Mesendoderm (in vitro differentiated cells): ENCODE data around the gene ZFP69.

Experiments used
- DNase-seq: peaks from one replicate; pipeline ENCODE4 v3.0.0; 2013
- H2AK5ac ChIP-seq: 2 replicates; pipeline ENCODE4 v1.6.1; 2013; ENCODE audit warnings: low read length, inconsistent platforms
- H2BK120ac ChIP-seq: 2 replicates; pipeline ENCODE4 v1.6.1; 2013; ENCODE audit warnings: low read depth, mild to moderate bottlenecking, low read length, moderate library complexity, mixed read lengths
- H2BK15ac ChIP-seq: replicated peaks from 2 replicates; pipeline ENCODE4 v1.6.1; 2013; ENCODE audit warnings: low read depth, mild to moderate bottlenecking, moderate library complexity
- H2BK5ac ChIP-seq: 2 replicates; pipeline ENCODE4 v1.6.1; 2013; ENCODE audit warnings: low read length, inconsistent platforms
- H3K18ac ChIP-seq: 2 replicates; pipeline ENCODE4 v1.6.1; 2013; ENCODE audit warnings: mild to moderate bottlenecking, low read length, mixed read lengths
- H3K23ac ChIP-seq: one replicate; pipeline ENCODE4 v1.6.1; 2013; ENCODE audit warnings: low read length
- H3K27ac ChIP-seq: 2 replicates; pipeline ENCODE4 v1.5.1; 2013; ENCODE audit warnings: low read depth, mild to moderate bottlenecking, inconsistent platforms, low read length, moderate library complexity
- H3K27me3 ChIP-seq: 2 replicates; pipeline ENCODE4 v1.6.1; 2013; ENCODE audit warnings: low read length, control low read depth, mild to moderate bottlenecking, inconsistent platforms; ENCODE audit not compliant: insufficient read depth, poor library complexity
- H3K36me3 ChIP-seq: 2 replicates; pipeline ENCODE4 v1.6.1; 2013; ENCODE audit warnings: low read length, inconsistent platforms; ENCODE audit not compliant: control insufficient read depth, insufficient read depth
- H3K4ac ChIP-seq: one replicate; pipeline ENCODE4 v1.6.1; 2013; ENCODE audit warnings: low read depth, mild to moderate bottlenecking, low read length, moderate library complexity
- H3K4me1 ChIP-seq: 2 replicates; pipeline ENCODE4 v1.6.1; 2013; ENCODE audit warnings: low read depth, low read length, inconsistent platforms; ENCODE audit not compliant: control insufficient read depth
- H3K4me2 ChIP-seq: 2 replicates; pipeline ENCODE4 v1.6.1; 2013; ENCODE audit warnings: low read length
- H3K4me3 ChIP-seq: 2 replicates; pipeline ENCODE4 v1.5.1; 2013; ENCODE audit warnings: mild to moderate bottlenecking, low read length
- H3K56ac ChIP-seq: one replicate; pipeline ENCODE4 v1.6.1; 2013; ENCODE audit warnings: low read length
- H3K79me1 ChIP-seq: 2 replicates; pipeline ENCODE4 v1.6.1; 2013; ENCODE audit warnings: low read length, inconsistent platforms
- H3K79me2 ChIP-seq: 2 replicates; pipeline ENCODE4 v1.6.1; 2013; ENCODE audit warnings: mild to moderate bottlenecking, low read length; ENCODE audit not compliant: control insufficient read depth, insufficient read depth
- H3K9ac ChIP-seq: 2 replicates; pipeline ENCODE4 v1.6.1; 2013; ENCODE audit warnings: low read length, inconsistent platforms
- H4K5ac ChIP-seq: one replicate; pipeline ENCODE4 v1.6.1; 2013; ENCODE audit warnings: low read length
- H4K8ac ChIP-seq: one replicate; pipeline ENCODE4 v1.6.1; 2013; ENCODE audit warnings: low read depth, mild to moderate bottlenecking, control low read depth, low read length, moderate library complexity
- WGBS: extraction: QIAGEN DNeasy Blood & Tissue Kit; methylation state at CpG from one replicate; pipeline ENCODE4 v1.1.7; 2013; ENCODE audit warnings: low lambda C conversion rate, missing lambda C conversion rate; ENCODE audit not compliant: insufficient coverage; ENCODE audit errors: extremely low coverage; 5-methylcytosine and 5-hydroxymethylcytosine counted together

ZFP69 gene

GRCh38 chr1:40438391-40439015, 38.6 kb upstream of the ZFP69 start:
- Histone ChIP-seq H3K27ac (no peak overlapping the region), H4K5ac (no peak overlapping the region), H2BK15ac (no peak overlapping the region), H3K79me2 (no peaks in the 10 kb centered on the region), H3K56ac (no peak overlapping the region), H3K4me3 (no peak overlapping the region), H2BK5ac (no peak overlapping the region), H3K4me2 (no peak overlapping the region), H2BK120ac (no peak overlapping the region), H3K9ac (no peak overlapping the region), H2AK5ac (no peak overlapping the region), H3K18ac (no peak overlapping the region), H3K27me3 (no peaks in the 10 kb centered on the region), H3K23ac (no peak overlapping the region), H3K36me3 (no peaks in the 10 kb centered on the region), H3K4ac (no peak overlapping the region), H3K4me1 (no peaks in the 10 kb centered on the region), H3K79me1 (no peaks in the 10 kb centered on the region), H4K8ac (no peak overlapping the region)
- DNase-seq, result peak; percentile 37
- WGBS, result no CpG with 5 or more reads among the region's 3 CpGs

DNA sequence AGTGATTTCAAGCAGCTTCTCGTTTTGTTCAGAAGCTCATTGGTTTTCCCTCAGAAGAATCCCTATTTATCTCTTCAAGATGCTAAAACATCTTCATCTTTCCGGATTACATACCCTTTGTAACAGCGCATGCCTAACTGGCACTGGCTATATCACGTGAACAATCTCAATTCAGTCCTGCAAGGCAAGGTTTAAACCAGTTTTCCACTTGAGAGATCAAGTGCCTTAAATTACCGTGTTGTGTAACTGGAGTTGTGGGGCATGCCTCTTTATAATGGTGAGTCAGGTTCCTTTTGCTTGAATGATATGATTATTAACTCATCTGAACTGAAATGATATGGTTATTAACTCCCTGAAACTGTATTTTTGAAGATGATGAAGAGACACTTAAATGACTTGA, 37.8 kb upstream of the ZFP69 start:
- Histone ChIP-seq H3K4ac (no peak overlapping the region), H3K79me2 (no peaks in the 10 kb centered on the region), H3K4me2 (no peak overlapping the region), H2BK120ac (no peak overlapping the region), H3K4me3 (no peak overlapping the region), H3K23ac (no peak overlapping the region), H3K56ac (no peak overlapping the region), H3K9ac (no peak overlapping the region), H4K8ac (no peak overlapping the region), H2AK5ac (no peak overlapping the region), H3K36me3 (no peaks in the 10 kb centered on the region), H3K18ac (no peak overlapping the region), H3K27me3 (no peaks in the 10 kb centered on the region), H3K79me1 (no peaks in the 10 kb centered on the region), H3K27ac (no peak overlapping the region), H2BK15ac (no peak overlapping the region), H3K4me1 (no peaks in the 10 kb centered on the region), H4K5ac (no peak overlapping the region), H2BK5ac (no peak overlapping the region)
- no CpG with 5 or more reads among the region's 5 CpGs for WGBS
- DNase-seq, result no peak

GRCh38 chr1:40449684-40450494, 27.2 kb upstream of the ZFP69 start, which contains the start of gene ZFP69B:
ZFP69B (plus strand) TSS chr1:40450476; CDS start chr1:40450962, 486 bp downstream.
- Histone ChIP-seq H3K27ac (peak within 1 kb of the TSS; percentile 89), H2AK5ac (peak within 1 kb of the TSS; percentile 31), H2BK120ac (no peak within 1 kb of the TSS), H3K27me3 (no peaks in the 10 kb centered on the region), H2BK5ac (peak within 1 kb of the TSS; percentile 30), H3K4me2 (peak within 1 kb of the TSS; percentile 91), H3K9ac (peak within 1 kb of the TSS; percentile 80), H2BK15ac (no peak within 1 kb of the TSS), H3K36me3 (no peaks in the 10 kb centered on the region), H3K23ac (no peak within 1 kb of the TSS), H3K79me1 (no peaks in the 10 kb centered on the region), H3K18ac (peak within 1 kb of the TSS; percentile 75), H3K4me1 (peaks cover 4% of the 10 kb centered on the region), H4K8ac (peak within 1 kb of the TSS; percentile 15), H3K4ac (peak within 1 kb of the TSS; percentile 44), H3K79me2 (no peaks in the 10 kb centered on the region), H3K4me3 (peak within 1 kb of the TSS; percentile 57), H3K56ac (peak within 1 kb of the TSS; percentile 88), H4K5ac (peak within 1 kb of the TSS; percentile 12)
- DNase-seq, result peak; percentile 95
- WGBS, result no CpG with 5 or more reads among the region's 64 CpGs

- peak overlapping the region; percentile 80 for H3K9ac ChIP-seq
- peak overlapping the region; percentile 31 for H3K4me3 ChIP-seq
- no peak overlapping the region for H3K23ac ChIP-seq
- no peak overlapping the region for H2BK15ac ChIP-seq
- H3K27me3 ChIP-seq, result no peaks in the 10 kb centered on the region
- H3K79me2 ChIP-seq, result no peaks in the 10 kb centered on the region
- H3K18ac ChIP-seq, result peak overlapping the region; percentile 75
- no peak overlapping the region for H2BK120ac ChIP-seq
- H3K56ac ChIP-seq, result peak overlapping the region; percentile 88
- H2BK5ac ChIP-seq, result peak overlapping the region; percentile 30
- H2AK5ac ChIP-seq, result peak overlapping the region; percentile 31
- no peaks in the 10 kb centered on the region for H3K36me3 ChIP-seq
- peak overlapping the region; percentile 89 for H3K27ac ChIP-seq
- WGBS, result no CpG with 5 or more reads among the region's 22 CpGs
- H3K4me1 ChIP-seq, result peaks cover 4% of the 10 kb centered on the region
- peak overlapping the region; percentile 91 for H3K4me2 ChIP-seq
- no peaks in the 10 kb centered on the region for H3K79me1 ChIP-seq
- DNase-seq, result peak; percentile 32
- no peak overlapping the region for H4K5ac ChIP-seq
- H3K4ac ChIP-seq, result no peak overlapping the region
- no peak overlapping the region for H4K8ac ChIP-seq
Observed at GRCh38 chr1:40450495-40451237, 26.4 kb upstream of the ZFP69 start.

GRCh38 chr1:40451238-40451585, 25.9 kb upstream of the ZFP69 start:
- Histone ChIP-seq H3K9ac (peak overlapping the region; percentile 80), H3K4me3 (peak overlapping the region; percentile 31), H3K27me3 (no peaks in the 10 kb centered on the region), H3K79me2 (no peaks in the 10 kb centered on the region), H2BK120ac (no peak overlapping the region), H2AK5ac (peak overlapping the region; percentile 31), H3K56ac (peak overlapping the region; percentile 88), H3K4me2 (peak overlapping the region; percentile 91), H3K18ac (no peak overlapping the region), H3K27ac (no peak overlapping the region), H3K23ac (no peak overlapping the region), H3K79me1 (no peaks in the 10 kb centered on the region), H4K8ac (no peak overlapping the region), H3K36me3 (no peaks in the 10 kb centered on the region), H4K5ac (no peak overlapping the region), H3K4me1 (peaks cover 4% of the 10 kb centered on the region), H2BK15ac (no peak overlapping the region), H2BK5ac (no peak overlapping the region), H3K4ac (no peak overlapping the region)
- DNase-seq, result peak; percentile 19
- WGBS, result no CpG with 5 or more reads among the region's 1 CpG
